ENCODE results near the gene CAPN13.

GRCh38 chr2:30708491-30709290 lies 98.6 kb downstream of the CAPN13 start:
- TF ChIP-seq POLR2A (IDR thresholded peaks at IDR 0.05; ENCODE audit: low read depth, low read length) (no peak), POLR2AphosphoS5 (IDR thresholded peaks at IDR 0.05; ENCODE audit: low read depth, low read length) (no peak), TAF1 (IDR thresholded peaks at IDR 0.05; ENCODE audit: low read depth, low read length) (no peak), SPI1 (IDR thresholded peaks at IDR 0.05; ENCODE audit: low read depth, low read length) (no peak), POU2F2 (IDR thresholded peaks at IDR 0.05; ENCODE audit: low read depth, low read length) (no peak), PAX5 (IDR thresholded peaks at IDR 0.05; ENCODE audit: insufficient read depth, low read length, severe bottlenecking) (no peak)

All from GM12891 (cell line).